K562 (cell line): Measurements from ENCODE around the gene DEPP1. TPM values are rescaled to one million over a fixed set of nuclear protein-coding genes. Genes with fewer than 3 reads are reported as not detected.

ENCODE experiments used
- HDAC6 ChIP-seq: IDR thresholded peaks from 2 replicates; pipeline ENCODE4 v1.6.1; 2012; ENCODE audit warnings: low read depth, mild to moderate bottlenecking, control low read depth, inconsistent platforms, low read length, moderate library complexity
- OTX1 ChIP-seq: fragments of 450-650 bp; formaldehyde crosslinking; IDR thresholded peaks from 2 replicates; pipeline ENCODE4 v1.4.0; 2022; ENCODE audit warnings: mild to moderate bottlenecking
- ZNF561 ChIP-seq: fragments of 450-650 bp; formaldehyde crosslinking; conservative IDR thresholded peaks from 2 replicates; pipeline ENCODE4 v1.4.0; 2020; ENCODE audit warnings: mild to moderate bottlenecking, moderate library complexity
- ZNF785 ChIP-seq: fragments of 250-450 bp; sonication (Bioruptor Pico); IDR thresholded peaks from 2 replicates; pipeline ENCODE4 v1.4.0; 2020; ENCODE audit warnings: mild to moderate bottlenecking
- polyA plus RNA-seq, 8 experiments: library from polyadenylated mRNA; depleted of rRNA in 4 of 8; stranded (reverse) in 5 of 8; unstranded in 3 of 8; fragments of >200 nt; fragmentation: Nextera tagmentation in 2 of 8; fragmentation: Illumina TruSeq in 1 of 8; extraction: Ambion mirVana in 2 of 8; extraction: Trizol in 1 of 8; gene quantifications; 2 replicates each; pipeline versions ENCODE4 v1.2.1 to v1.2.3, GENCODE V29; 2011 to 2014; ENCODE audit warnings: inconsistent platforms in 1 of 8, missing spikeins in 1 of 8
- total RNA-seq, 7 experiments: library from RNA; depleted of rRNA in 6 of 7; stranded (reverse); fragments of >200 nt in 6 of 7; fragmentation: Illumina TruSeq in 2 of 7; extraction: Trizol in 2 of 7; gene quantifications; 2 replicates each; pipeline versions ENCODE4 v1.2.1 to v1.2.3, GENCODE V29; 2011 to 2021; ENCODE audit warnings: low replicate concordance in 1 of 7
- TF ChIP-seq, protein P1 (sequence below), 2 experiments: fragments of 450-650 bp; IDR thresholded peaks; 2 replicates each; pipeline ENCODE4 v1.6.1; 2016
- TF ChIP-seq, protein P2 (sequence below): fragments of 450-650 bp; IDR thresholded peaks from 2 replicates; pipeline ENCODE4 v1.6.1; 2016; ENCODE audit warnings: mild to moderate bottlenecking, moderate library complexity

DEPP1 gene
- total and polyA plus RNA-seq, 9 of the 15 experiments (the other 6 are each of a cell fraction or from before 2014, with no cell fraction given), result 0.04 to 0.54 (median 0.20) TPM; not detected in 1

DNA sequence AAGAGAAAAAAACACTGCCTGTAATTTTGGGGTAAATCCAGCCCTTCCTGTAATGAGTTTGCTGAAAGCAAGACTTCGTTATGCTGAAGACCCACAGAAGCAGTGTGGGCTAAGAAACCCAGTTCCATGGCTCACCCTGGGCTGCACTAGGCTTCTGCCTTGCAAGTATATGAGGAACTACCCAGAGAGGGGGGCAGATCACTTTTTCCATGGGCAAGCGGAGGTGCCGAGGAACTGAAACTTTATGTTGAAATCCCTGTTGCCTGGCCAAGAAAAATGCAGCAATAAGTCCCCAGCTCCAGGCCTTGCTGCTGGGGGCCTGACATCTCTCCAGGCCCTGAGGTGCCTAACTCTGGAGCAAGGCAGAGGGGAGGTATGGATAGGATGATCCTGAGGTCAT, 10.5 kb downstream of the DEPP1 start (continued):
- TF ChIP-seq ZNF561 (CRISPR knock-in tag), result no peak
- no peak for TF ChIP-seq OTX1 (CRISPR knock-in tag)
- TF ChIP-seq HDAC6, result no peak
- TF ChIP-seq, protein P1, sequence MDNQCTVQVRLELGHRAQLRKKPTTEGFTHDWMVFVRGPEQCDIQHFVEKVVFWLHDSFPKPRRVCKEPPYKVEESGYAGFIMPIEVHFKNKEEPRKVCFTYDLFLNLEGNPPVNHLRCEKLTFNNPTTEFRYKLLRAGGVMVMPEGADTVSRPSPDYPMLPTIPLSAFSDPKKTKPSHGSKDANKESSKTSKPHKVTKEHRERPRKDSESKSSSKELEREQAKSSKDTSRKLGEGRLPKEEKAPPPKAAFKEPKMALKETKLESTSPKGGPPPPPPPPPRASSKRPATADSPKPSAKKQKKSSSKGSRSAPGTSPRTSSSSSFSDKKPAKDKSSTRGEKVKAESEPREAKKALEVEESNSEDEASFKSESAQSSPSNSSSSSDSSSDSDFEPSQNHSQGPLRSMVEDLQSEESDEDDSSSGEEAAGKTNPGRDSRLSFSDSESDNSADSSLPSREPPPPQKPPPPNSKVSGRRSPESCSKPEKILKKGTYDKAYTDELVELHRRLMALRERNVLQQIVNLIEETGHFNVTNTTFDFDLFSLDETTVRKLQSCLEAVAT (IDR thresholded peaks at IDR 0.05), result no peak
- TF ChIP-seq ZNF785, result no peak
- TF ChIP-seq, protein P2, sequence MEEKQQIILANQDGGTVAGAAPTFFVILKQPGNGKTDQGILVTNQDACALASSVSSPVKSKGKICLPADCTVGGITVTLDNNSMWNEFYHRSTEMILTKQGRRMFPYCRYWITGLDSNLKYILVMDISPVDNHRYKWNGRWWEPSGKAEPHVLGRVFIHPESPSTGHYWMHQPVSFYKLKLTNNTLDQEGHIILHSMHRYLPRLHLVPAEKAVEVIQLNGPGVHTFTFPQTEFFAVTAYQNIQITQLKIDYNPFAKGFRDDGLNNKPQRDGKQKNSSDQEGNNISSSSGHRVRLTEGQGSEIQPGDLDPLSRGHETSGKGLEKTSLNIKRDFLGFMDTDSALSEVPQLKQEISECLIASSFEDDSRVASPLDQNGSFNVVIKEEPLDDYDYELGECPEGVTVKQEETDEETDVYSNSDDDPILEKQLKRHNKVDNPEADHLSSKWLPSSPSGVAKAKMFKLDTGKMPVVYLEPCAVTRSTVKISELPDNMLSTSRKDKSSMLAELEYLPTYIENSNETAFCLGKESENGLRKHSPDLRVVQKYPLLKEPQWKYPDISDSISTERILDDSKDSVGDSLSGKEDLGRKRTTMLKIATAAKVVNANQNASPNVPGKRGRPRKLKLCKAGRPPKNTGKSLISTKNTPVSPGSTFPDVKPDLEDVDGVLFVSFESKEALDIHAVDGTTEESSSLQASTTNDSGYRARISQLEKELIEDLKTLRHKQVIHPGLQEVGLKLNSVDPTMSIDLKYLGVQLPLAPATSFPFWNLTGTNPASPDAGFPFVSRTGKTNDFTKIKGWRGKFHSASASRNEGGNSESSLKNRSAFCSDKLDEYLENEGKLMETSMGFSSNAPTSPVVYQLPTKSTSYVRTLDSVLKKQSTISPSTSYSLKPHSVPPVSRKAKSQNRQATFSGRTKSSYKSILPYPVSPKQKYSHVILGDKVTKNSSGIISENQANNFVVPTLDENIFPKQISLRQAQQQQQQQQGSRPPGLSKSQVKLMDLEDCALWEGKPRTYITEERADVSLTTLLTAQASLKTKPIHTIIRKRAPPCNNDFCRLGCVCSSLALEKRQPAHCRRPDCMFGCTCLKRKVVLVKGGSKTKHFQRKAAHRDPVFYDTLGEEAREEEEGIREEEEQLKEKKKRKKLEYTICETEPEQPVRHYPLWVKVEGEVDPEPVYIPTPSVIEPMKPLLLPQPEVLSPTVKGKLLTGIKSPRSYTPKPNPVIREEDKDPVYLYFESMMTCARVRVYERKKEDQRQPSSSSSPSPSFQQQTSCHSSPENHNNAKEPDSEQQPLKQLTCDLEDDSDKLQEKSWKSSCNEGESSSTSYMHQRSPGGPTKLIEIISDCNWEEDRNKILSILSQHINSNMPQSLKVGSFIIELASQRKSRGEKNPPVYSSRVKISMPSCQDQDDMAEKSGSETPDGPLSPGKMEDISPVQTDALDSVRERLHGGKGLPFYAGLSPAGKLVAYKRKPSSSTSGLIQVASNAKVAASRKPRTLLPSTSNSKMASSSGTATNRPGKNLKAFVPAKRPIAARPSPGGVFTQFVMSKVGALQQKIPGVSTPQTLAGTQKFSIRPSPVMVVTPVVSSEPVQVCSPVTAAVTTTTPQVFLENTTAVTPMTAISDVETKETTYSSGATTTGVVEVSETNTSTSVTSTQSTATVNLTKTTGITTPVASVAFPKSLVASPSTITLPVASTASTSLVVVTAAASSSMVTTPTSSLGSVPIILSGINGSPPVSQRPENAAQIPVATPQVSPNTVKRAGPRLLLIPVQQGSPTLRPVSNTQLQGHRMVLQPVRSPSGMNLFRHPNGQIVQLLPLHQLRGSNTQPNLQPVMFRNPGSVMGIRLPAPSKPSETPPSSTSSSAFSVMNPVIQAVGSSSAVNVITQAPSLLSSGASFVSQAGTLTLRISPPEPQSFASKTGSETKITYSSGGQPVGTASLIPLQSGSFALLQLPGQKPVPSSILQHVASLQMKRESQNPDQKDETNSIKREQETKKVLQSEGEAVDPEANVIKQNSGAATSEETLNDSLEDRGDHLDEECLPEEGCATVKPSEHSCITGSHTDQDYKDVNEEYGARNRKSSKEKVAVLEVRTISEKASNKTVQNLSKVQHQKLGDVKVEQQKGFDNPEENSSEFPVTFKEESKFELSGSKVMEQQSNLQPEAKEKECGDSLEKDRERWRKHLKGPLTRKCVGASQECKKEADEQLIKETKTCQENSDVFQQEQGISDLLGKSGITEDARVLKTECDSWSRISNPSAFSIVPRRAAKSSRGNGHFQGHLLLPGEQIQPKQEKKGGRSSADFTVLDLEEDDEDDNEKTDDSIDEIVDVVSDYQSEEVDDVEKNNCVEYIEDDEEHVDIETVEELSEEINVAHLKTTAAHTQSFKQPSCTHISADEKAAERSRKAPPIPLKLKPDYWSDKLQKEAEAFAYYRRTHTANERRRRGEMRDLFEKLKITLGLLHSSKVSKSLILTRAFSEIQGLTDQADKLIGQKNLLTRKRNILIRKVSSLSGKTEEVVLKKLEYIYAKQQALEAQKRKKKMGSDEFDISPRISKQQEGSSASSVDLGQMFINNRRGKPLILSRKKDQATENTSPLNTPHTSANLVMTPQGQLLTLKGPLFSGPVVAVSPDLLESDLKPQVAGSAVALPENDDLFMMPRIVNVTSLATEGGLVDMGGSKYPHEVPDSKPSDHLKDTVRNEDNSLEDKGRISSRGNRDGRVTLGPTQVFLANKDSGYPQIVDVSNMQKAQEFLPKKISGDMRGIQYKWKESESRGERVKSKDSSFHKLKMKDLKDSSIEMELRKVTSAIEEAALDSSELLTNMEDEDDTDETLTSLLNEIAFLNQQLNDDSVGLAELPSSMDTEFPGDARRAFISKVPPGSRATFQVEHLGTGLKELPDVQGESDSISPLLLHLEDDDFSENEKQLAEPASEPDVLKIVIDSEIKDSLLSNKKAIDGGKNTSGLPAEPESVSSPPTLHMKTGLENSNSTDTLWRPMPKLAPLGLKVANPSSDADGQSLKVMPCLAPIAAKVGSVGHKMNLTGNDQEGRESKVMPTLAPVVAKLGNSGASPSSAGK, result no peak
